ENCODE results near the gene PADI1.

The PADI1 gene

DNA sequence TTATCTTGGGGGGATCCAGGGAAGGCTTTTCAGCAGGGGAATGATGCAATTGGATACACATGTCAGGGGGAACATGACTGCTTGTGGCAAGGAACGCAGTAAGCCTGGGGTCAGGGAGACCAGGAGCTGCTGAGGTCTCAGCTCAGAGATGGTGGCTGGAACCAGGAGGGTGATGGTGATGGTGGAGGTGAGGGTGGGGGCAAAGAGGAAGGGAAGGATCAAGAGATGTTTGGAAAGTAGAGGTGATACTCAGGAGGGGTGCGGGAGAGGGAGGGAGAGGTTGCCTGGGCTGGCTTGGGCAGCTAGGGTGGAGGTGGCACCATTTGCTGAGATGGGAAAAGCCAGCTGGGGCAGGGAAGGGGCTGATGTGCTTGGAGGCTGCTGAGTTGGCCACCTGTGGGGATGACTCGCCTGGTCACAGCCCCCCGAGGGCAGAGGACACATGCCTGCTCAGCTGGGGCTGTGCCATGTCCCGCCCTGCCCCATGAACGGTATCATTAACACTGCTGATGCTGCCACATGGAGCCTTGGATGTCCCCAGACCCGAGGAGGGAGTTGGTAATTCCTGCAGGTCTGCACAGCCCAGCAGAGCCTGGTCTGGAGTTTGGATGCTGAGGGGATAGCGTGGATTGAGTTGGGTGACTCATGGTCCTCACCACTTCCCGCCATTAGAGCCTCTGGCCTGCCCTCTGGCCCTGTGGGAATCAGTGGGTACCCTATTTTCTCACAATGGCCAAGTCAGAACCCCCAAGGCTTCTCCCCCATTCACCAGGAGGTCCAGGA lies 6.3 kb upstream of the PADI1 start:
- no peak for DNase-seq

DNA sequence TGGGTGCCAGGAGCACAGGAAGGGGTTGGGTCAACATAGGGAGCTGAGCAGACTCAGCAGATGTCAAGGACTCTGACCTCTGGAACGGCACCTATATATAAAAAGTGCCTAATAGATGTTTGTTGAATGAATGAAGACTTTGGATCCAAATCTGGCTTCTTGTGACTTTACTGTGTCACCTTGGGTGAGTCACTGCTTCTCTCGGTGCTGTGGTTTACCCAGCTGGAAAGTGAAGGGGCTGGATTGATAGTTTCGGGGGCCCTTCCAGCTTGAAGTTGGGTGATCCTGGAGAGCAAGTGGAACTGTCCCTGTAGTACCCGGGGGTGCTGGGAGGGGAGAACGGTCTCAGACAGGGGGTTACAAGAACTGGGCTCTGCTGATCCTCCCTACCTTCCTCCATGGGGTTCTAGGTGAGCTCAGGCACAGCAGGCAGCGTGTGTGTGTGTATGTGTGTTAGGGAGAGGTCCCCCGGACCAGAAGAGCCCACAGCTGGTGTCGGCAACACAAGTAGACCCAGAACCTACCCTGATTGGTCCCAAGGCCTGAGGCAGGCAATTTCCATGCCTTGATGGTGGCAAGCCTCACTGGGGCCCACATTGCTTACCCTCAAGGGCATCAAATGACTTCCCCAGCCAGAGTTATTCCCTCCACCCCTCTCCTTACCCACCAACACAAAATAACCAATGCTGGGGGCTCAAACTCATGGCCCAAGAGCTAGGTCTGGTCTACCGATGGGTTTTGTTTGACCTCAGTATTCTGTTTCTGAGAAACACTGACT lies 5.5 kb upstream of the PADI1 start:
- DNase-seq = no peak

DNA sequence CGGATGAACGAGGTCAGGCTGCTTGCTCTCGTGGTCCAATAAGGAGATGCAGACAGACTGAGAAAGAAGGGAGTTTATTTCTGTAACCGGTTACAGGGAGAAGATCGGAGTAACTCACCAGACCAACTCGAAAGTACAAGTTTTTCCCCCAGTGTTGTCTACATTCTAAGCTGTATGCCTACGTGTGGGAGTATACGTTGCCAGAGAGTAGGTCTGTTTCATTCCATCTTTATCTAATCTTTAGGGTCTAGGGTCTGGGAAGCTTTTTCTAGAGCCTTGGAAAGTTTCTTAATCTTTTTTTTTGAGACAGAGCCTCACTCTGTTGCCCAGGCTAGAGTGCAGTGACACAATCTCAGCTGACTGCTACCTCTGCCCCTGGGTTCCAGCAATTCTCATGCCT lies 4.7 kb upstream of the PADI1 start:
- DNase-seq = no peak

DNA sequence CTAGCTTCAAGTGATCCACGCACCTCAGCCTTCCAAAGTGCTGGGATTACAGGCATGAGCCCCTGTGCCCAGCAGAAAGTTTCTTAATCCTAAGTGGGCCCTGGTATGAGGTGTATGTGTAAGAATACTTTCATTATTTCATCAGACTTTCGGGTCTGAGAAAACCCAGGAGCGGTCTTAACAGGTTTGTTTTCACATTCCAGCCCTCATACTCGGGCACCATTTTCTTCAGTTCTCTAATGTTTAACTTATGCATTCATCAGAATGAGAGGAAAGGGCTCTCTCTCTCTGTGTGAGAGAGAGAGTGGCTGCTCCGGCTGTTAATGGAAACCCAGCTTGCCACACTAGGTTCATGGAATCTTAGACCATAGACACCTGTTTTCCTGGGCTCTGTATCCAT lies 4.2 kb upstream of the PADI1 start:
- no peak for DNase-seq

DNA sequence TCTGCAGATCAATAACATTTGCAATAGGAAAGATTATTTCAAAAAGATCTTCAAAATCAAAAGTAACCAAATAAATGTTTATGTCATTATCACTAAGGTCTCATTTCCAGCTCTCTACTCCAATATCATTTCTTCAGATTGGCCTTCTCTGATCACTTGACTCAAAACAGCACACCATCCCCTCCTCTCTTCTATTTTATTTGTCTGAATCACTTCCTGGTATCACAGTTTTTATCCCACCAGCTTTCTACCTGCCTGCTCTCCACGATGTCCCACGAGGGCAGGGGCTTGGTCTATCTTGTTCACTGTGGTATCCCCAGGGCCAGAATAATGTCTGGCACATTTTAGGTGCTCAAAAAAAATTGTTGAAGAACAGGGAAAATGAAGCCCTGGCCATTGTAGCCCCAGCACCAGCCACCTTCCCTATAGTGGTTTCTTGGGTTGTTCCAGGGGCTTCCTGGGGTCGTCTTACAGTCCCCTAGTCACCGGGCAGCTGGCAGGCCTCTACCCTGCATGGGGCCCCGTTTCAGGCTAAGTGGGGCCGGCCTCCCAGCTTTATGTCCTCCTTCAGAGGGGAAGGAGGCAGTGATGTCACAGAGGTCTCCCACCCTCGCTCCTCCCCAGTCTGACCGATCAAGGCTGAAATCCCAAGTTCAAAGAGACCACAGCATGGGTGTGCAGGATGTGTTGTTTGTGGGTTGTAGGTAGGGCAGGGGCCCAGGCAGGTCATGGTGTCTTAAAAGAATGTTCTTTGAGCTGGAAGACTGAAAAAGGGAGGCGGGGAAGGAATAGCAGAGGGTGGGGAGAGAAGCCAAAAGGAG lies 3.5 kb upstream of the PADI1 start:
- DNase-seq = peak; percentile 54

DNA sequence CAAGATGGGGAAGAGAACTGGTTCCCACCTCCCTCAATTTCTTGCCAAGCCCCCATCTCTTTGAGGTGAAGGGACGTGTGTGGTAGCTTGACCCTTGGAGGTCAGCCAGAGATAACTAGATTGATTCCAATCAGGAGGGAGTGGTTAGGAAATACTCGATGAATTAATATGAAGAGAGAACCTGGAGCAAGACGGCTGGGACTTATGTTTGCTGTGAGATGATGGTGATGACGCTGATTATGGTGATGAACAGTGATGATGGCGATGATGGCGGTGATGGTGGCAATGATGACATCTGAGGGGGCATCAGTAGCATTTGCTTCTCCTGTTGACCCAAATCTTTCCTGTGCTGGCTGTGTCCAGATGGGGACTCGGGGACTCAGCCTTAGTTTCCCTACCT lies 724 bp downstream of the PADI1 start:
- no peak for DNase-seq

DNA sequence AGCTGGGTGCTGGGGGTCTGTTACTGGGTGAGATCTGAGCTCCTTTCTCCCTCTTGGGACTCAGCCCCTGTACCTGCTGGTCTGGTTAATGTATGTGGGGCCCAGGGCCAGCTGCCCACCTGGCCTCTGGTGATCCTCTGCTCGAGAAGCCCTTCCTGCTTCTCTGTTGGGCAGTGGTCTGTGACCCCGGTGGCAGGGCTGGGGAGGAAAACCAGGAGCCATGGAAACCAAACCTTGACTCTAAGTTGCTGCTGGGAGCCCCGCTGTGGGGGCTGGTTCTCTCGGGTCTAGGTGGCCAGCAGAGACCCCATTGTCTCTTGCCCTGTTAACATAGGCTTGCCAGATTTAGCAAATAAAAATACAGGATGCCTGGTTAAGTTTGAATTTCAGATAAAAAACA lies 1.3 kb downstream of the PADI1 start:
- DNase-seq = no peak

DNA sequence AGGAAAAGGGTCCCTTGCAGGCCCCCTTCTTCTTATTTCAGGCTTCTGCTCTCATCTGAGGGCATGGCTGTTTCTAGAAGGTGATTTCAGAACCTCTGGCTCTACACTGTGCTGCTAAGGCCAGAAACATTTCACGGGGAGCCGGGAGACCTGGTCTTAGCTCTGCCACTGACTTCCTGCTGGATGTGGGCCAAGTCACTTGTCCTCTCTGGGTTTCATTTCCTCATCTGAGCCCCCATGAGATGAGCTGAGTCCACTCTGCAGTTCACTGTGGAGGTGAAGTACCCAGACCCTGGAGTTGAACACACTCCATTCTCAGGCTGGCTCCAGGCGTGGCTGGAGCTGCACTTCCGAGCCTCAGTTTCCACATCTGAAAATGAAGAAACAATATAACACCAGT lies 2.1 kb downstream of the PADI1 start:
- no peak for DNase-seq

DNA sequence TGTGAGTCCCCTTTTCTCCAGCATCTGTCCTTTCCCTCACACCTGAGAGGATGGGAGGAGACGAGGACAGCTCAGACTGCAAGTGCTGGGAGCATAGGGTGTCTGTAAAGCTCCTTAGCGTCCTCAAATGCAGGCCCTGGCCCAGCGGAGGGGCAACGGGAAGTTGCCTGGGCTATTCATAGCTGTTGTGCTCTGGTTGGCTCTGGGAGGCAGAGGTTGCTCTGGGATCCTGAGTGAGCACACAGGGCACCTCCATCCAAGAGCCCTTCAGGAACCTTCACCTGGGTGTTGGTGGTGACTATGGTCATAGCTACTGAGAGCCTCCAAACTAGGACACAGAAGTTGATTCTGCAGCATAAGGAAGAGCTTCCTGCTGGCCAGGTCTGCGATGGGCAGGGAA lies 2.6 kb downstream of the PADI1 start:
- DNase-seq = no peak

DNA sequence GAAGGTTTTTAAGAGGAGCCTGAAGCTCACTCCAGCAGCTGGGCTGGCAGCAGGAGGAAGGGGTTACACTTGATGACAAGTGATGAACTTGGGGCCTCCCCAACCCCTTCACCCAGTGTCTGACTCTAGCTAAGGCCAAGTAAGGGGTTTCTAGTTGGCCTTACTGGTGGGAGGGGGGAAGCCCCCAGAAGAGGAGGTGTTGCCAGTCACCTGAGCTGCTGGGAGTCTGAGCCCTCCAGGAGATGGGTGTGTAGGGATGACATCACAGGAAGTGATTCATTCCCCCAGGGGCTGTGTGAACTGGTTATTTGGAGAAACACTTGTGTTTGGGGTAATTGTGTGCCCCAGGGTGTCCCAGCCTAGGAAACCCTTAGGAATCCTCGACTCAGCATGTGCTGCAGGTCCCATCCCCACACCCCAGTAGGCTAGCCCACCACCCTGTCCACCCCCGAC lies 3.1 kb downstream of the PADI1 start:
- peak; percentile 43 for DNase-seq

DNA sequence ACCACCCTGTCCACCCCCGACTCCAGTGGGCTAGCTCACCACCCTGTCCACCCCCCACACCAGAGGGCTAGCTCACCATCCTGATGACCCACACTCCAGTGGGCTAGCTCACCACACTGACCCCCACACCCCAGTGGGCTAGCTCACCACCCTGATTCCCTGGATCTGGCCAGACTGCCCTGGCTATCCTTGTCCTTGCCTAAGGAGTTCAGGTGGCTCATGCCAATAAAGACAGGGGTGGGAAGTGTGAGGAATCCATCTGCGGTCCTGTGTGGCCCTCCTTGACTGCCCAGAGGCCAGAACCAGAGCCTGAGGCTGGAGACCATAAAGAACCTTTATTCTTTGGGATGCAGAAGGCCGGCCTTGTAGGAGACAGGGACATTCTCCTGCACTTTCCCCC lies 3.6 kb downstream of the PADI1 start:
- DNase-seq = no peak

DNA sequence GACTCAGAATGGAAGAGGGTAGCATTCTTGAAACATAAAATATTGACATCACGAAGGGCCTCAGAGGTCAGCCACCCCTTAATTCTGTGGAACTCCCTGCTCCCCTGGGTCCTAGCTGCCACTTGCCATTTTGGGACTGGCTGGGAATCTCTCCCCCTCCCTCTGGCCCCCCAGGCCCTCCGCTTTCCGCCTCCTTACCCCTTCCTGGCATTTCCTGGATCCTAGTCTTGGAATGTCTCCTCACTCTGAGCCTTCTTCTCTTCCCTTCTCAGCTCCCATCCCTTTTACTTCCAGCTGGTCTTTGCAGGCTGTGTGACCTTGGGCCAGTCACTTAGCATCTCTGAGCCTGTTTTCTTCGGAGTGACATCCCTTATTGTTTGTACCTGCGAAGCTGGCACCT lies 4.5 kb downstream of the PADI1 start:
- no peak for DNase-seq

DNA sequence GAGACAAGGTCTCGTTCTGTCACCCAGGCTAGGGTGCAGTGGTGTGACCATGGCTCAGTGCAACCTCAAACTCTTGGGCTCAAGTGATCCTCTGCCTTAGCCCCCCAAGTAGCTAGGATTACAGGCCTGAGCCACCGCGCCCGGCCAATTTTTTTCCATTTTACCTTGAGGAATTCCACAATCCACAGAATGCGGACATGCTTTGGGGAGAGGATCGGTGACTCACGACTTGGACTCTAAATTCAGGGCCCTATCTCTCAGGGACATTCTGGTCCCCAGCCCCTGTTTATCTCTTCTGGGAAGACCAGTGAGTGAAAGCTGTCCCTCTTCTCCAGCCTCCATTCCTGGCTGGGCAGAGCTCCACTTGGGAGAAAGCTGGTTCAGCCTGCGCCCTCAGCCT lies 5.2 kb downstream of the PADI1 start:
- no peak for DNase-seq

DNA sequence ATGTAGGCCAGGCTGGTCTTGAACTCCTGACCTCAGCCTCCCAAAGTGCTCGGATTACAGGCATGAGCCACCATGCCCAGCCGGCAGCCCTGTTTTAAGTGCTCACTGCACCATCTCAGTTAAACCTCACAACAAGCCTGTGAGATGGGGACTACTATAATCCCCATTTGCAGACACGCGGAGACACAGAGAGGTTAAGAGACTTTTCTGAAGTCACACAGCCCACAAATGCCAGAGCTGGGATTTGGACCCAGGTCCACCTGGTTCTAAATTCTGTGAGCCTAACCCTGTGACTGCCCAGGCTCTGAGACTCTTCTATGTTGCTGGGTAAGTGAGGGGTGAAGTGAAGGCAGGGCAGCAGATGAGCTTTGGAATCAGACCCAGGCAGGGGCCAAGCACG lies 6.4 kb downstream of the PADI1 start:
- no peak for DNase-seq

DNA sequence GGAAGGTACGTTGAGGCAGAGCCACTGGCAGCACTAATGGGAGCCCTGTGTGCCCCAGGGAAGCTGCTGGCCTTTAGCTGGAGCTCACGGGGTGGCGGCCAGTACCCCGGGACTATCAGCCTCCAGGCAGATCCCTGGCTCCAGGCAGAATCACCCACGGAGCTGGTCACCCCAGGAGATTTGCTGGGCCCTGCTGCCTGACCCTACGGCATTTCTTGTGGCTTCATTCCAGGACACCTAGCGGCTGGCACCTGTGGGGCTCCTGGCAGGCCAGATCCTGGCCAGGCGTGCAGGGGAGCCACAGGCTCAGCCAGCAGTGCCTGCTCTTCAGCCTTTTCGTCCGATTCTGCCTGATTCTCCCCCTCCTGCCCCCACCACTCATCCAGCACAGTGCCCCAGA lies 7.1 kb downstream of the PADI1 start:
- DNase-seq = no peak

DNA sequence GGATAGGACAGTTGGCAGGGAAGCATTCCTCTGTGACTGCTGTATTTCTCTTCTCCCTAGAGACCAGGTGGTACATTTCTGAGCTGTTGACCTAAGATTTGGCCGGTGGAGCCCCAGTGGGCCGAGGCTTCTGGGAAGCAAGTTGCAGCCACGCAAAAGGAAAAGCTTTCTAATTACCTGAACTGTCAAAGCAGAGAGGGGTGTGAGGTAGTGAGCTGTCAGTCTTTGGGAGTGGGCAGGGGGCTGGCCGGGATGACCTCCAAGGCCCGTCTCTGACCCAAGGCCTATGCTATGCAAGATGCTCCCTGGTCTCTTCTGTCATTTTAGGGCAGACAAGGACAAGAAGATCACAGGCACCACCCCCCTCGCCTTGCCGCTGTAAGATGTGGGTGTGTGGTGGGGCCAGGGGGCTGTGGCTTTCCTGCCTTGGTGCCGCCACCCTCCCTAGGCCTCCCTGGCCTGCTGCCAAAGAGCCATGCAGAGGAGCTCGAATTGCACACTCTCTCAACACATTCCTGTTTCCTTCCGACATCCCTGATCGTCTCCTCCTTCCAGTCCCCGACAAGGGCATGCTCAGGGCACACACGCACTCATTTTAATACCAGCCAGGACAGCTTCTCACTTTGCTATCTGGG lies 7.7 kb downstream of the PADI1 start:
- peak; percentile 74 for DNase-seq

DNA sequence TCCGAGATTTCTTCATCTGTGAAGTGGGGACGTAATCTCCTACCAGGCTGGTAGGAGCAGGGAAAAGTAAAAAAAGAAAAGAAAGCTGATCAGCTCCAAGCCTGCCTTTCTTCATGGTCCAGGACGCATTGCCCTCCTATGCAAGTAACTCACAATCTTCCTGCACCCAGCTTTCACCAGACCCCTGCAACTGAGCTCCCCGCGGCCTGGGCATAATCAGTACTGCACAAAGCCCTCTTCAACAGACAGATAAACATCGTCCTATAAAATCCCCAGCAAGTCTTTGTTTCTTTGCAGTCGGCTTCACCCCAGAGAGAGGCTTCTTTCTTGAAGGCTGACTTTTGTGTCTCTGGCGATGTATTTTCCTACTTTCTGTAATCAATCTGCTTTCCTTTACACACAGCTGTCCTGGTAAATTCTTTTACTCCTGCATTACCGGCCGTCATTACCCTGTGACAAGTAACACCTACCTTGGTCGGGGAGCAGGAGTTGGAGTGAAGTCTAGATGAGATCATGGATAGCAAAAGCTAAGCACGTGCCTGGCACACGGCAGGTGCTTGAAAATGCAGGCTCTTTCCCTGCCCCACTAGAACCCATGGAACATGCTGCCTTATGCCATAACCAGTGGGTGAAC lies 8.3 kb downstream of the PADI1 start:
- no peak for DNase-seq

DNA sequence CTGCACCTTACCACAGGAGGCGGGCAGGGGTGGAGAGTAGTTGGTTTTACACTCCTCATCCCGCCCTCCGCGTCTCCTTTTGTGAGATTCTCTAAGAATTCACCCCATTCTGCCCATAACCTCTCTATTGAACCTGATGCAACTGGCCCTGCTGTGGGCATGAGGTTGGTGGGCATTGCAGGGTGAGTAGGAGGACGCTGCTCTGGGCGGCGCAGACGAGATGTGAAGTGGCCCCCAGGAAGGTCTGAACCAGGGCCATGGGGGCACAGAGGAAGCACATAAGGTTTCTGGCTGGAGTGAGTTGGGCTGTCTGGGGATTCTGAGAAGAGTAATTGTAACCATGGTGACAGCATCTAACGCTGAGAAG lies 8.8 kb downstream of the PADI1 start:
- no peak for DNase-seq

DNA sequence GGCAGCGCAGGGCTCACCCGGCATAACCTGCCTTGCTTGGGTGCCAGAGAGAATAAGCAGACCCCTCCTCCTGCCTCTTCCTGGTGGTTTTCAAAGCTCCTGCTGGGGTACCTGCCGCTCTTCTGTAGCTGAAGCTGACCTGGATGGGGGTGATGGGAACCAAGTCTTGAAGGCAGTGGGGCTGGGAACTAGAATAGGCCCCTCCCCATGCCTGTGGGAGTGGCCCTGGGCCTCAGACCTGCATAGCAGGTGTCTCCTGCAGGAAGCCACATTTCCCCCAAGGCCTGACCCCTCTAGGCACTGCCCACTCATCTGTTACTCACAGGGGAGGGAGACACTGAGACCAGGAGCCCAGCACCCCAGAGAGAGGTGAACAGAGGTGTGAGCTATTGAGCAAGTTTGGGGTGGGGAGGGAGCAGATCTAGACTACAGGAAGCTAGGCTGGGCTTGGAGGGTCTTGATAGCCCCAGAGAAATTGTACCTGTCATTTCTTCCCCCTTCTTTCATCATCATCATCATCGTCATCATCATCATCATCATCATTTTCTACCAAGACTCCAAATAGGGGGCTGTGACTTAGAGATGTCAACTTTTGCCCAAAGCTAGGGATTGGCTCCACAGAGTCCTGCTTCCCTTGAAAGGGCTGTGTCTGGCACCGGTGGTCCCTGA lies 10.1 kb downstream of the PADI1 start:
- no peak for DNase-seq

DNA sequence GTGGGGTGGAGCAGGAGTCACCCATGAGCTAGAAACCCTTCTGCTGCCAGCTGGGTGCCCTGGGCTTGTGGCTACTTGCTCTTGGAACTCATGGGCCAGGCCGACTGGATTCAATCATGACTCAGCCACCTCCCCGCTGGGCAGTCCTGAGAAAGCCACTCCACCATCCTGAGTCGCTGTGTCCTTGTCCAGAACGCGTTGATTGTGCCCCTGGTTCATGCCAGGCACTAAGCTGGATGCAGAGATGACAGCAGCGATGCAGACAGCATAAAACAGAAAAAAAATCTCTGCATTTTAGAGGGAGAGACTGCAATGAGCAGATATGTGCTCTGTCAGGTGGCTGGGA lies 10.6 kb downstream of the PADI1 start:
- DNase-seq = no peak

DNA sequence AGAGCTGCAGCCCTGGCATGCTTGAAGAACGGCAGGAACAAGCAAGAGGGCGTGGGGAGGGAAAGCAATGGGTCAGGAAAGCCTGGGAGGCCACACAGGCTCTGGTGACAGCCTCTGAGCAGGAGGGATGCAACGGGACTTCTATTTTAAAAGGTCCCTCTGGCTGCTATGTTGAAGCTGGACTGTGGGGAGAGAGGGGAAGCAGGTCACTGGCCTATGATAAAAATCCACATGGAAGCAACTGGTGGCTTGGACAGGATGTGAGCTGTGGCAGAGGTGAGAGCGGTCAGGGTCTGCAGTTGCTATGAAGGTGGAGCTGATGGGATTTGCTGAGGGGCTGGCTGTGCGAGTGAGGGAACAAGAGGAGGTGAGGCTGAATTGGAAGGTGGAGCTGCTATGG lies 11.2 kb downstream of the PADI1 start:
- no peak for DNase-seq

DNA sequence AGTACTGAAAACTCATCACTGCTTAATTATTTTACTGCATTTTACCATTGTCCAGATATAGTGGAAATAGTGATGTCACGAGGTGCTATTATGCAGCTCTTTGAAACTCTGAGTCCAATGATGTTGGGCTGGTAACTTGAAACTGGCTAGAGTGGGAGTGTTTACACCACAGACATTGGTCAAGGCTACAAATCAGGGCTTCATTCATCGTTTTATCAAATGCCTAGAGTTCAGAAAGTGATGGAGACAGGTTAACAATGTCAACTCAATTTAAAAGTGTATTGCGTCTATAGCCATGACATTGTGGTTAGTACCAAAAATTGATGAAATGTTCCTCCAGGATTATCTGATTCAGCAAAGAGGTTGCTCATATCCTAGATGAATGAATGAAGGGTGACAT lies 12.7 kb downstream of the PADI1 start:
- no peak for DNase-seq
